Measurements from ENCODE around the gene CD3E. TPM values are rescaled to one million over a fixed set of nuclear protein-coding genes. Genes with fewer than 3 reads are reported as not detected.

CD3E gene
- total RNA-seq (2022), result not detected in 2 replicates
- Bru-seq, nascent RNA, result not detected
- not detected for BruChase-seq, experiment 1, labeled RNA remaining after a 6-hour chase
- not detected for BruChase-seq, experiment 2, labeled RNA remaining after a 2-hour chase
- long read RNA-seq, result 0 reads

GRCh38 chr11:118304568-118305248 is at the start of gene CD3E:
Gene CD3E, plus strand, starts transcription at chr11:118304730. Its CDS starts 223 bp downstream, at chr11:118304953.
- peaks cover 43% of the 10 kb centered on the region for H3K27me3 Mint-ChIP-seq (ENCODE audit: unreplicated experiment)
- no peak for DNase-seq
- H3K27ac Mint-ChIP-seq (ENCODE audit: unreplicated experiment), result no peak within 1 kb of the TSS
- H3K4me3 Mint-ChIP-seq (ENCODE audit: low read depth, unreplicated experiment), result no peak within 1 kb of the TSS
- intact Hi-C loops (cut with micrococcal nuclease; ENCODE audit: unreplicated experiment), result no loop called here
- CTCF ChIA-PET, result no interaction called here
- no peaks in the 10 kb centered on the region for H3K36me3 Mint-ChIP-seq (ENCODE audit: insufficient read depth, unreplicated experiment)
- no peaks in the 10 kb centered on the region for H3K9me3 Mint-ChIP-seq (ENCODE audit: low read depth, unreplicated experiment)
- TF ChIP-seq, protein P1, sequence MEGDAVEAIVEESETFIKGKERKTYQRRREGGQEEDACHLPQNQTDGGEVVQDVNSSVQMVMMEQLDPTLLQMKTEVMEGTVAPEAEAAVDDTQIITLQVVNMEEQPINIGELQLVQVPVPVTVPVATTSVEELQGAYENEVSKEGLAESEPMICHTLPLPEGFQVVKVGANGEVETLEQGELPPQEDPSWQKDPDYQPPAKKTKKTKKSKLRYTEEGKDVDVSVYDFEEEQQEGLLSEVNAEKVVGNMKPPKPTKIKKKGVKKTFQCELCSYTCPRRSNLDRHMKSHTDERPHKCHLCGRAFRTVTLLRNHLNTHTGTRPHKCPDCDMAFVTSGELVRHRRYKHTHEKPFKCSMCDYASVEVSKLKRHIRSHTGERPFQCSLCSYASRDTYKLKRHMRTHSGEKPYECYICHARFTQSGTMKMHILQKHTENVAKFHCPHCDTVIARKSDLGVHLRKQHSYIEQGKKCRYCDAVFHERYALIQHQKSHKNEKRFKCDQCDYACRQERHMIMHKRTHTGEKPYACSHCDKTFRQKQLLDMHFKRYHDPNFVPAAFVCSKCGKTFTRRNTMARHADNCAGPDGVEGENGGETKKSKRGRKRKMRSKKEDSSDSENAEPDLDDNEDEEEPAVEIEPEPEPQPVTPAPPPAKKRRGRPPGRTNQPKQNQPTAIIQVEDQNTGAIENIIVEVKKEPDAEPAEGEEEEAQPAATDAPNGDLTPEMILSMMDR (IDR thresholded peaks at IDR 0.05; ENCODE audit: unreplicated experiment), result no peak
- no peaks in the 10 kb centered on the region for H3K4me1 Mint-ChIP-seq (ENCODE audit: low read depth, unreplicated experiment)
- no TSS peak for BruUV-seq (replicated peaks)

GRCh38 chr11:118258410-118258809 is 46.1 kb upstream of the CD3E start:
- no TSS peak for BruUV-seq (replicated peaks)
- Mint-ChIP-seq H3K4me3 (ENCODE audit: low read depth, unreplicated experiment) (no peak overlapping the region), H3K36me3 (ENCODE audit: insufficient read depth, unreplicated experiment) (peaks cover 34% of the 10 kb centered on the region), H3K27ac (ENCODE audit: unreplicated experiment) (no peak overlapping the region), H3K27me3 (ENCODE audit: unreplicated experiment) (no peaks in the 10 kb centered on the region), H3K4me1 (ENCODE audit: low read depth, unreplicated experiment) (peaks cover 14% of the 10 kb centered on the region), H3K9me3 (ENCODE audit: low read depth, unreplicated experiment) (no peaks in the 10 kb centered on the region)
- CTCF ChIA-PET, result no interaction called here
- TF ChIP-seq, protein P1 (IDR thresholded peaks at IDR 0.05; ENCODE audit: unreplicated experiment), result no peak
- intact Hi-C loops (cut with micrococcal nuclease; ENCODE audit: unreplicated experiment), result no loop called here
- no peak for DNase-seq

DNA sequence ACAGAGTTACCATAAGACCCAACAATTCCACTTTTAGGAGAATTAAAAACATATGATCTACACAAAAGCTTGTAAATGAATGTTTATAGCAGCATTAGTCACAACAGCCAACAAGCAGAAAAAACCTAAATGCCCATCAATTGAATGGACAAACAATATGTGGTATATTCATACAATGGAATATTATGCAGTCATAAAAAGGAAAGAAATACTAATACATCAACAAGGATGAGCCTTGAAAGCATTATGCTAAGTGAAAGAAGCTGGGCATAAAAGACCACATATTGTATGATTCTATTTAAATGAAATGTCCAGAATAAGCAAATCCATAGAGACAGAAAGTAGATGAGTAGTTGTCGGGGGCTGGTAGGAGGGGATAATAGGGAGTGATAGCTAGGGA is 45.4 kb upstream of the CD3E start:
- no peaks in the 10 kb centered on the region for H3K27me3 Mint-ChIP-seq (ENCODE audit: unreplicated experiment)
- no TSS peak for BruUV-seq (replicated peaks)
- peaks cover 41% of the 10 kb centered on the region for H3K36me3 Mint-ChIP-seq (ENCODE audit: insufficient read depth, unreplicated experiment)
- no peak overlapping the region for H3K27ac Mint-ChIP-seq (ENCODE audit: unreplicated experiment)
- H3K4me1 Mint-ChIP-seq (ENCODE audit: low read depth, unreplicated experiment), result peaks cover 14% of the 10 kb centered on the region
- no peak overlapping the region for H3K4me3 Mint-ChIP-seq (ENCODE audit: low read depth, unreplicated experiment)
- intact Hi-C loops (cut with micrococcal nuclease; ENCODE audit: unreplicated experiment), result no loop called here
- TF ChIP-seq, protein P1 (IDR thresholded peaks at IDR 0.05; ENCODE audit: unreplicated experiment), result no peak
- CTCF ChIA-PET, result no interaction called here
- no peak for DNase-seq
- no peaks in the 10 kb centered on the region for H3K9me3 Mint-ChIP-seq (ENCODE audit: low read depth, unreplicated experiment)

DNA sequence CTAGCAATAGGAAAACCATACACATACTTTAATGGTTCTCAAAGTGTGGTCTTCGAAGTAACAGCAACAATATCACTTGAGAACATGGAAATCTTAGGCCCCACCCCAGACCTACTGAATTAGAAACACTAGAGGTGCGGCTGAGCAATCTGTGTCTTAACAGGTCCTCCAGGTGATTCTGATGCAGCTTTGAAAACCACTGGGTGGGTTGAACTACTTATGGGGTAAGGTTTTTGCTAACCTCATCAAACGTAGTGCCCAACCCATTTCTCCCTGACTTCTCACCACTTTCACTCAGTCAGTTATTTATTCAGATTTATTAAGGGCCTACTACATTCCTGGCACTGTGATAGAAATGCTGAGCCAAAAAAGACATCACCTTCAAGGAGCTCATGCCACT is 44.2 kb upstream of the CD3E start:
- Mint-ChIP-seq H3K27ac (ENCODE audit: unreplicated experiment) (no peak overlapping the region), H3K4me1 (ENCODE audit: low read depth, unreplicated experiment) (peaks cover 25% of the 10 kb centered on the region), H3K9me3 (ENCODE audit: low read depth, unreplicated experiment) (no peaks in the 10 kb centered on the region), H3K36me3 (ENCODE audit: insufficient read depth, unreplicated experiment) (peaks cover 50% of the 10 kb centered on the region), H3K27me3 (ENCODE audit: unreplicated experiment) (no peaks in the 10 kb centered on the region), H3K4me3 (ENCODE audit: low read depth, unreplicated experiment) (no peak overlapping the region)
- intact Hi-C loops (cut with micrococcal nuclease; ENCODE audit: unreplicated experiment), result no loop called here
- BruUV-seq (replicated peaks), result no TSS peak
- CTCF ChIA-PET, result no interaction called here
- no peak for DNase-seq
- TF ChIP-seq, protein P1 (IDR thresholded peaks at IDR 0.05; ENCODE audit: unreplicated experiment), result no peak

Measured in Calu3 (cell line).